Erythroblast (primary cell): ENCODE data around the gene PLPP4.

Experiments
- GATA1 ChIP-seq: IDR thresholded peaks from 2 replicates; pipeline ENCODE4 v1.6.1; 2011; ENCODE audit warnings: low read depth, mild to moderate bottlenecking, control low read depth, low read length, moderate library complexity
- POLR2A ChIP-seq: IDR thresholded peaks from 2 replicates; pipeline ENCODE4 v1.6.1; 2011; ENCODE audit warnings: mild to moderate bottlenecking, low read length

- TF ChIP-seq POLR2A (no peak), GATA1 (no peak)
These were observed 175.0 kb downstream of the PLPP4 start for GRCh38 chr10:120632047-120632446.
